ENCODE results near the gene PLXNB3.

GRCh38 chrX:153769158-153769864, 5.3 kb downstream of the PLXNB3 start:
- TF ChIP-seq CTCF (conservative IDR thresholded peaks at IDR 0.05) (no peak), EZH2 (IDR thresholded peaks at IDR 0.05; ENCODE audit: low read depth) (no peak)
